DOHH2 (cell line): ENCODE results near the gene PRDM4.

ENCODE experiments used
- H3F3A ChIP-seq: fragments of 200-600 bp; sonication (generic), shearing (Covaris generic); 2 replicates; pipeline ENCODE4 v1.6.0; 2016; ENCODE audit warnings: antibody characterized with exemption, mild to moderate bottlenecking; ENCODE audit not compliant: control insufficient read depth, insufficient read depth
- H3K27ac ChIP-seq: fragments of 200-600 bp; sonication (generic); 2 replicates; pipeline ENCODE4 v1.5.1; 2014; ENCODE audit warnings: low read depth, mild to moderate bottlenecking, low read length, moderate library complexity
- H3K27me3 ChIP-seq: fragments of 200-600 bp; sonication (generic); 2 replicates; pipeline ENCODE4 v1.6.1; 2014; ENCODE audit warnings: mild to moderate bottlenecking, low read length, mixed read lengths; ENCODE audit not compliant: control insufficient read depth
- H3K36me3 ChIP-seq: fragments of 200-600 bp; sonication (generic); 2 replicates; pipeline ENCODE4 v1.6.1; 2014; ENCODE audit warnings: mild to moderate bottlenecking, low read length, moderate library complexity, mixed read lengths; ENCODE audit not compliant: control insufficient read depth
- H3K4me1 ChIP-seq: fragments of 200-600 bp; sonication (generic); 2 replicates; pipeline ENCODE4 v1.6.1; 2014; ENCODE audit warnings: mild to moderate bottlenecking, low read length, mixed read lengths; ENCODE audit not compliant: control insufficient read depth
- H3K4me2 ChIP-seq: fragments of 200-600 bp; sonication (generic); 2 replicates; pipeline ENCODE4 v1.6.0; 2014; ENCODE audit warnings: mild to moderate bottlenecking, low read length, moderate library complexity
- H3K4me3 ChIP-seq: fragments of 200-600 bp; sonication (generic); 2 replicates; pipeline ENCODE4 v1.5.1; 2014; ENCODE audit warnings: mild to moderate bottlenecking, low read length, mixed read lengths
- H3K79me2 ChIP-seq: fragments of 200-600 bp; sonication (generic); 2 replicates; pipeline ENCODE4 v1.6.1; 2014; ENCODE audit warnings: mild to moderate bottlenecking, low read length, mixed read lengths; ENCODE audit not compliant: control insufficient read depth
- H3K9me2 ChIP-seq: fragments of 200-600 bp; sonication (generic); replicated peaks from 2 replicates; pipeline ENCODE4 v1.6.1; 2014; ENCODE audit warnings: mild to moderate bottlenecking, low read length, mixed read lengths; ENCODE audit not compliant: control insufficient read depth
- H3K9me3 ChIP-seq: fragments of 200-600 bp; sonication (generic); 2 replicates; pipeline ENCODE4 v1.6.1; 2014; ENCODE audit warnings: antibody characterized with exemption, low read length, mixed read lengths; ENCODE audit not compliant: control insufficient read depth, insufficient read depth
- H4K20me1 ChIP-seq: fragments of 200-600 bp; sonication (generic); 2 replicates; pipeline ENCODE4 v1.6.0; 2014; ENCODE audit warnings: low read depth, mild to moderate bottlenecking, antibody characterized with exemption, low read length, moderate library complexity; ENCODE audit not compliant: control insufficient read depth, insufficient read depth
- CTCF ChIP-seq: fragments of 200-600 bp; sonication (generic); IDR thresholded peaks from one replicate; pipeline ENCODE4 v1.5.1; 2014; ENCODE audit warnings: antibody characterized with exemption, mild to moderate bottlenecking, low read depth, low read length; ENCODE audit not compliant: poor library complexity, severe bottlenecking
- EZH2phosphoT487 ChIP-seq: fragments of 200-600 bp; sonication (generic); IDR thresholded peaks from 2 replicates; pipeline ENCODE4 v1.6.1; 2017; ENCODE audit warnings: borderline replicate concordance, mild to moderate bottlenecking, antibody characterized with exemption, low read length, moderate library complexity, mixed read lengths

PRDM4 gene

GRCh38 chr12:107765316-107765715, 4.4 kb upstream of the PRDM4 start:
- no peak for TF ChIP-seq CTCF
- TF ChIP-seq EZH2phosphoT487, result no peak
- H3K79me2 ChIP-seq, result peaks cover 4% of the 10 kb centered on the region
- H3K27ac ChIP-seq, result no peak overlapping the region
- no peak overlapping the region for H3K4me2 ChIP-seq
- peaks cover 3% of the 10 kb centered on the region for H3K36me3 ChIP-seq
- H3K4me1 ChIP-seq, result peaks cover 6% of the 10 kb centered on the region
- H3K9me2 ChIP-seq, result no peaks in the 10 kb centered on the region
- H4K20me1 ChIP-seq, result no peaks in the 10 kb centered on the region
- no peaks in the 10 kb centered on the region for H3F3A ChIP-seq
- no peaks in the 10 kb centered on the region for H3K27me3 ChIP-seq
- H3K9me3 ChIP-seq, result no peaks in the 10 kb centered on the region
- H3K4me3 ChIP-seq, result no peak overlapping the region

- TF ChIP-seq EZH2phosphoT487 (no peak), CTCF (no peak)
Measured at GRCh38 chr12:107764626-107765025, 3.7 kb upstream of the PRDM4 start.

GRCh38 chr12:107762874-107763273, 1.9 kb upstream of the PRDM4 start:
- H3F3A ChIP-seq, result no peaks in the 10 kb centered on the region
- peaks cover 23% of the 10 kb centered on the region for H3K4me1 ChIP-seq
- H3K27ac ChIP-seq, result no peak overlapping the region
- H3K4me2 ChIP-seq, result no peak overlapping the region
- no peaks in the 10 kb centered on the region for H3K9me3 ChIP-seq
- peaks cover 28% of the 10 kb centered on the region for H3K79me2 ChIP-seq
- no peak for TF ChIP-seq CTCF
- no peak for TF ChIP-seq EZH2phosphoT487
- no peaks in the 10 kb centered on the region for H3K9me2 ChIP-seq
- H3K27me3 ChIP-seq, result no peaks in the 10 kb centered on the region
- H3K4me3 ChIP-seq, result no peak overlapping the region
- H4K20me1 ChIP-seq, result peaks cover 8% of the 10 kb centered on the region
- H3K36me3 ChIP-seq, result peaks cover 25% of the 10 kb centered on the region

More at GRCh38 chr12:107764626-107765025, 3.7 kb upstream of the PRDM4 start:
- Histone ChIP-seq H3K4me1 (peaks cover 8% of the 10 kb centered on the region), H3K4me2 (no peak overlapping the region), H3K36me3 (peaks cover 10% of the 10 kb centered on the region), H3K9me3 (no peaks in the 10 kb centered on the region), H3F3A (no peaks in the 10 kb centered on the region), H3K9me2 (no peaks in the 10 kb centered on the region), H3K79me2 (peaks cover 11% of the 10 kb centered on the region), H3K27me3 (no peaks in the 10 kb centered on the region), H4K20me1 (no peaks in the 10 kb centered on the region), H3K27ac (no peak overlapping the region), H3K4me3 (no peak overlapping the region)
